Nephron progenitor cell (in vitro differentiated cells): ENCODE data around the gene SYCN.
"Not testable (repeated sequence)": the region's sequence is repeated elsewhere in the genome, so short reads cannot be mapped to it uniquely, and the experiment has no call there.

Source experiments
- DNase-seq: peaks from one replicate; pipeline ENCODE4 v3.0.0; 2021
- H3K27ac Mint-ChIP-seq: 2 replicates; pipeline ENCODE4 v1.8.0; 2021; ENCODE audit warnings: mild to moderate bottlenecking, moderate library complexity, mixed read lengths
- H3K27me3 Mint-ChIP-seq: 2 replicates; pipeline ENCODE4 v1.8.0; 2021; ENCODE audit warnings: mild to moderate bottlenecking, low read depth, mixed read lengths; ENCODE audit not compliant: poor library complexity
- H3K36me3 Mint-ChIP-seq: 2 replicates; pipeline ENCODE4 v1.8.0; 2021; ENCODE audit warnings: low read depth, mixed read lengths
- H3K4me1 Mint-ChIP-seq: 2 replicates; pipeline ENCODE4 v1.8.0; 2021; ENCODE audit warnings: mixed read lengths
- H3K4me3 Mint-ChIP-seq: 2 replicates; pipeline ENCODE4 v1.8.0; 2021; ENCODE audit warnings: mild to moderate bottlenecking, moderate library complexity, mixed read lengths
- H3K9me3 Mint-ChIP-seq: 2 replicates; pipeline ENCODE4 v1.8.0; 2021; ENCODE audit warnings: mild to moderate bottlenecking, moderate library complexity, mixed read lengths
- TF ChIP-seq, protein P1 (sequence below): fragments of 200-600 bp; sonication (generic); IDR thresholded peaks from 2 replicates; pipeline ENCODE4 v1.5.0; 2021; ENCODE audit warnings: antibody characterized with exemption

The SYCN gene

DNA sequence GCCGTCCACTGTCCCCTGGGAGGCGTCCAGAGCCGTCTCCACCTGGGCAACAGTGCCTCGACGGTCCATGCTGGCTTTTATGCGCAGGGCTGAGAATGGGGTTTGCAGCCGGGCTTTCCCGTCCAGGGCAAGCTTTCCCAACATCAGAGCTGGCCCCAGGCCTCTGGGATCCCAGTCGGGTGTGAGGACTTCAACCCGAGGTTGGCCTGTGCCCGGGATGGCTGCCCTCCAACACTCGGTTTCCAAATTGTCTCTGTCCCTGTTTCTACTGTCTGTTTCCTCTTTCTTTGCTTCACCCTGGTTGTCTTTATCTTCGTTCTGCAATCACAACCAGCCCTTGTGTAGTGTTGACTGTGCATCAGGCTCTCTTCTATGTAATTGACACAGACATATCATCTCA is 44.7 kb upstream of the SYCN start, which contains the start of gene IFNL4:
TSS of gene IFNL4 (minus strand) at position 51 of the 400 bp plus-strand sequence.
- Mint-ChIP-seq H3K9me3 (no peaks in the 10 kb centered on the region), H3K4me1 (no peaks in the 10 kb centered on the region), H3K27me3 (peaks cover 89% of the 10 kb centered on the region), H3K4me3 (peak within 1 kb of the TSS; percentile 39), H3K36me3 (no peaks in the 10 kb centered on the region), H3K27ac (no peak within 1 kb of the TSS)
- TF ChIP-seq, protein P1, sequence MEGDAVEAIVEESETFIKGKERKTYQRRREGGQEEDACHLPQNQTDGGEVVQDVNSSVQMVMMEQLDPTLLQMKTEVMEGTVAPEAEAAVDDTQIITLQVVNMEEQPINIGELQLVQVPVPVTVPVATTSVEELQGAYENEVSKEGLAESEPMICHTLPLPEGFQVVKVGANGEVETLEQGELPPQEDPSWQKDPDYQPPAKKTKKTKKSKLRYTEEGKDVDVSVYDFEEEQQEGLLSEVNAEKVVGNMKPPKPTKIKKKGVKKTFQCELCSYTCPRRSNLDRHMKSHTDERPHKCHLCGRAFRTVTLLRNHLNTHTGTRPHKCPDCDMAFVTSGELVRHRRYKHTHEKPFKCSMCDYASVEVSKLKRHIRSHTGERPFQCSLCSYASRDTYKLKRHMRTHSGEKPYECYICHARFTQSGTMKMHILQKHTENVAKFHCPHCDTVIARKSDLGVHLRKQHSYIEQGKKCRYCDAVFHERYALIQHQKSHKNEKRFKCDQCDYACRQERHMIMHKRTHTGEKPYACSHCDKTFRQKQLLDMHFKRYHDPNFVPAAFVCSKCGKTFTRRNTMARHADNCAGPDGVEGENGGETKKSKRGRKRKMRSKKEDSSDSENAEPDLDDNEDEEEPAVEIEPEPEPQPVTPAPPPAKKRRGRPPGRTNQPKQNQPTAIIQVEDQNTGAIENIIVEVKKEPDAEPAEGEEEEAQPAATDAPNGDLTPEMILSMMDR = no peak
- DNase-seq = no peak

DNA sequence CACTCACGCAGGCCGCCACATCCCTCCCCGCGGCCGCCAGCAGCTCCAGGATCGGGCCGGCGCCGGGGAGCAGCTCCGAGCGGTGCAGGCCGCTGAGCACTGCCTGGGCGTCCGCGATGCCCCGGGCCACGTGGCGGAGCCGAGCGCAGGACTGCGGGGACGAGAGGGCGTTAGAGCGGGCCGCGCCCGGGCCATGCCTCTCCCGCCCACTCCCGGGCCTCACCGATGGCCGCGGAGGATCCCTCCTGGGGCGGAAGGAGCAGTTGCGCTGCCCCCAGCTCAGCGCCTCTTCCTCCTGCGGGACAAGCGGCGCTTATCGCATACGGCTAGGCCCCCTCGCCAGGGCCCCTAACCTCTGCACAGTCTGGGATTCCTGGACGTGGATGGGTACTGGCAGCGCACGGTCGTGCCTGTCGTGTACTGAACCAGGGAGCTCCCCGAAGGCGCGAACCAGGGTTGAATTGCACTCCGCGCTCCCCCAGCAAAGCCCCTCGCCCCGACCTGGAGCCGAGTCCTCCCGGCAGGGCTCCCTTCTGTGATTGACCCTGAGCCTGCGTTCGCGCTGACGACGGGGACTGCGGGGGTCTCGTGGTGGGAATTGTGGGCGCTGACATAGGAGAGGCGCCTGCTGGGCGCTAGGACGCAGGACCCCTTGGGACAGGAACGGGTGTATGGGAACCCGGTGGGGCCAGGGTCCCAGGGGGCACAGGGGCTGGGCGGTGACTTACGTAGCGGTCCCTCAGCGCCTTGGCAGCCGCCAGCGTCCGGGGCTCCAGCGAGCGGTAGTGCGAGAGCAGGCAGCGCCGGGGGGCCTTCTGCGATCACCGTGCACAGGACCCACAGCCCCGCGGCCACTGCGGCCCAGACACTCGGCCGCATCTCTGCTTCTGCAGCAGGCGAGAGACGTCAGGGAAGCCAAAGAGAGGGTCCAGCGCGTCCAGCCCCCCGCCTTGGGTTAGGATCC is 43.9 kb upstream of the SYCN start:
- TF ChIP-seq, protein P1 = no peak
- H3K27me3 Mint-ChIP-seq = peaks cover 88% of the 10 kb centered on the region
- H3K36me3 Mint-ChIP-seq = no peaks in the 10 kb centered on the region
- no peak overlapping the region for H3K4me3 Mint-ChIP-seq
- no peak overlapping the region for H3K27ac Mint-ChIP-seq
- H3K4me1 Mint-ChIP-seq = peaks cover 7% of the 10 kb centered on the region
- DNase-seq = peak; percentile 60
- no peaks in the 10 kb centered on the region for H3K9me3 Mint-ChIP-seq

DNA sequence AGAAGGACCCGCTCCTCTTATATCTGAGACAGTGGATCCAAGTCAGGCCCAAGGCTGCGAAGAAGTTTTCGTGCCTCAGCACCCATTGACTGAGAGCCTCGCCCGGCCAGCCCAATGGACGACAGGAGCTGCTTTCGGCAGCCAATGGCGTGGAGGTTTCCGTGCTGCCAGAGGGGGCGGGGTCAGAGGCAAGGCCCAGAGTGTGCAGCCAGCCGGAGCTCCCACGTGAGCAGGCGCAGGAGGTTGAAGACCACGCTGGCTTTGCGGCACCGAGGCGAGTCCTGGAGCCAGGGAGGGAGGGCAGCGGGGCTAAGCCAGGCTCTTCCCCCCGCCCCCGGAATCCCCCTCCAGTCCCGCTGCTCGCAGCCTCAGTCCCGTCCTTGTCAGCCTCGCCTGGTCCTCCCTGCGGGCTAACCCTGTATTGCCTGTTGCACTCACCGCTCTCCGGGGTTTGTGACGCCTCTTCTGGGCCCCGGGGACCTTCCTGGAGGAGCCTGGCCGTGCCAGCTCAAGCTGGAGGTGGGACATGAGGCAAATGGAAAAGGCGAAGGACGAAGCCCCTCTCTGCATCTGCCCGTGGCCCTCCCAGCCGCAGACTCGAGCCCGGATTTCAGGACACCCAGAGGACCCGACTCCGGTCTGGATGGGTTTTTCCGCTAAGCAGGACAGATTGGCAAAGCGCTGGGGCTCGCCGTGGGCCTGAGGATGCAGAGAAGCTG is 43.0 kb upstream of the SYCN start:
- no peaks in the 10 kb centered on the region for H3K9me3 Mint-ChIP-seq
- peak overlapping the region; percentile 18 for H3K4me3 Mint-ChIP-seq
- peak; percentile 62 for DNase-seq
- peaks cover 84% of the 10 kb centered on the region for H3K27me3 Mint-ChIP-seq
- TF ChIP-seq, protein P1 = no peak
- no peaks in the 10 kb centered on the region for H3K36me3 Mint-ChIP-seq
- H3K4me1 Mint-ChIP-seq = peaks cover 7% of the 10 kb centered on the region
- H3K27ac Mint-ChIP-seq = no peak overlapping the region

DNA sequence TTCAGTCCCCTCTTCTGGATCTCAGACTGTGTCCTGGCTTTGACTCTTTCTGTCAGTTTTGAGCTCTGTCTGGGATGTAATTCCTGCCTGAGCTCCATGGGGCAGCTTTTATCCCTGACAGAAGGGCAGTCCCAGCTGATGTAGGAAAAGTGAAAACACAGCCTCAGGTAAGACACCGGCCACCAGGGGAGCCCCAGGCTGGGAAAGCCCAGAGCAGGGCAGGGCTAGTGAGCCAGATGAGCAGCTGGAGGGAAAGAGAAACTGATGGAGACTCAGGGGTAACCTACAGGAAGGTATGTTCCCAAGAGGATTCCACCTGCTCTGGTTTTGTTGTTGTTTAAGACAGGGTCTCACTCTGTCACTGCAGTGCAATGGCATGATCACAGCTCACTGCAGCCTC is 41.1 kb upstream of the SYCN start:
- H3K4me1 Mint-ChIP-seq, H3K36me3 Mint-ChIP-seq, H3K9me3 Mint-ChIP-seq, H3K27ac Mint-ChIP-seq, H3K4me3 Mint-ChIP-seq, DNase-seq: not testable (repeated sequence)
- peaks cover 80% of the 10 kb centered on the region for H3K27me3 Mint-ChIP-seq

DNA sequence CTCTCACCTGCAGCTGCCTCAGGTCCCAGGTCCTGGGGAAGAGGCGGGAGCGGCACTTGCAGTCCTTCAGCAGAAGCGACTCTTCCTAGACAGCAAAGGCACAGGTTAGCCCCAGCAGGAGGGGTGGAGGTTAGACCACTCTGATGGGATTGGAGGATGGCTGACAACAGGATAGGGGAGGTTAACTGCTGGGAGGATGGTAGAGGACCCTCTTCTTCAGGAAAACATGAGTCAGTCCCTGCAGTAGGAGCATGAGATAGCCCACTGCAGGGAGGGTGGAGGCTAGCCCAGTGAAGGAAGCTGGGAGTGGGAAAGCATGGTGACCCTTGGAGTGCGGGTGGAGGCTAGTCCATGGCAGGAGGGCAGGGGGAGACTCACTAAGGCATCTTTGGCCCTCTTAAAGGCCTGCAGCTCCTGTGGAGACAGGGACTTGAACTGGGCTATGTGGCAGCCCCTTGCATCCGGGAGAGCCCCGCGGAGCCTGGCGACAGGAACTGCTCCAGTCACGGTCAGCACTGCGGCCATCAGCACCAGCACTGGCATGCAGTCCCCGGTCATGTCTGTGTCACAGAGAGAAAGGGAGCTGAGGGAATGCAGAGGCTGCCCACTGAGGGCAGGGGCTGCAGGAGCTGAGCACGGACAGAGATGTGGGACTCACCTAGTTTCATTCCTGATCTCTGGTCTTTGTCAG is 40.5 kb upstream of the SYCN start, which contains the start of gene IFNL3:
TSS of gene IFNL3 (minus strand) at position 597 of the 691 bp plus-strand sequence. CDS start at position 558, 39 bp downstream.
- not testable (repeated sequence) for DNase-seq, H3K4me1 Mint-ChIP-seq, H3K9me3 Mint-ChIP-seq, H3K4me3 Mint-ChIP-seq, H3K36me3 Mint-ChIP-seq, H3K27ac Mint-ChIP-seq
- peaks cover 80% of the 10 kb centered on the region for H3K27me3 Mint-ChIP-seq

DNA sequence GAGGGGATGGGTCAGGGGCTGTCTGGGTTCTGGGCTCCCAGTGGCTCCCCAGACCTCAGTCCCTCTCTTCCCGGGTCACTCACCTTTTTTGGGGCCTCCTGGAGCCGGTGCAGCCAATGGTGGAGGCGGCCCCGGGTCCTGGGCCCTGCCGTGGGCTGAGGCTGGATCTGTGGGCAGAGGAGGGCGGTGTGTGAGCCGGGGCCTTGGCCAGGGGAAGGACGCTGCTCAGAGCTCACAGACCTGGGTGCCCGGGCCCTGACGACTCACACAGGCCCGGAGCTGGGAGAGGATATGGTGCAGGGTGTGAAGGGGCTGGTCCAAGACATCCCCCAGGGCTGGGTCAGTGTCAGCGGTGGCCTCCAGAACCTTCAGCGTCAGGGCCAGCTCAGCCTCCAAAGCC is 39.7 kb upstream of the SYCN start:
- H3K4me1 Mint-ChIP-seq, H3K9me3 Mint-ChIP-seq, H3K27ac Mint-ChIP-seq, H3K4me3 Mint-ChIP-seq, DNase-seq, H3K36me3 Mint-ChIP-seq: not testable (repeated sequence)
- peaks cover 80% of the 10 kb centered on the region for H3K27me3 Mint-ChIP-seq

DNA sequence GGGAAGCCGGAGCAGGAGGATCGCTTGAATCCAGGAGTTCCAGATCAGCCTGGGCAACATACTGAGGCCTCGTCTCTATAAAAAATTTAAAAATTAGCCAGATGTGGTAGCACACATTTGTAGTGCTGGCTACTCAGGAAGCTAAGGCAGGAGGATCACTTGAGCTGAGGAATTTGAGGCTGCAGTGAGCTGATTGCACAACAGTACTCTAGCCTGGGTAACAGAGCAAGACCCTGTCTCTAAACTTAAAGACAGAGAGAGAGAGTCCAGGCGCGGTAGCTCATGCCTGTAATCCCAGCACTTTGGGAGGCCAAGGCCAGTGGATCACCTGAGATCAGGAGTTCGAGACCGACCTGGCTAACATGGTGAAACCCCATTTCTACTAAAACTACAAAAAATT is 36.4 kb upstream of the SYCN start:
- Mint-ChIP-seq H3K4me1 (peaks cover 7% of the 10 kb centered on the region), H3K27ac (no peak overlapping the region), H3K9me3 (no peaks in the 10 kb centered on the region), H3K36me3 (no peaks in the 10 kb centered on the region), H3K27me3 (peaks cover 85% of the 10 kb centered on the region), H3K4me3 (no peak overlapping the region)
- DNase-seq = no peak
- TF ChIP-seq, protein P1 = no peak
